ENCODE data around the gene ADAMTS20.

- no peak for TF ChIP-seq CTCF (conservative IDR thresholded peaks at IDR 0.05)
- no peak for TF ChIP-seq ZFX (IDR thresholded peaks at IDR 0.05)
These were observed 135.0 kb downstream of the ADAMTS20 start for GRCh38 chr12:43416981-43417380.
